Mucosa of rectum (tissue), 2 donors: ENCODE results near the gene TMPRSS9.

Experiments
- H3K27ac ChIP-seq, 2 donors: one replicate each; pipeline ENCODE4 v1.7.0; 2013; ENCODE audit warnings: inconsistent platforms in 2 of 2, low read depth in 2 of 2, low read length in 2 of 2
- H3K27me3 ChIP-seq, 2 donors: one replicate each; pipeline ENCODE4 v1.7.0; 2013; ENCODE audit warnings: low read length in 2 of 2; ENCODE audit not compliant: control insufficient read depth in 2 of 2, insufficient read depth in 2 of 2
- H3K36me3 ChIP-seq, 2 donors: one replicate each; pipeline ENCODE4 v1.7.0; 2013; ENCODE audit warnings: low read length in 2 of 2; ENCODE audit not compliant: control insufficient read depth in 2 of 2, insufficient read depth in 2 of 2
- H3K4me1 ChIP-seq, 2 donors: one replicate each; pipeline ENCODE4 v1.7.0; 2013; ENCODE audit warnings: low read length in 2 of 2, mild to moderate bottlenecking in 1 of 2; ENCODE audit not compliant: control insufficient read depth in 2 of 2, insufficient read depth in 2 of 2
- H3K4me3 ChIP-seq, 2 donors: one replicate each; pipeline ENCODE4 v1.7.0; 2013; ENCODE audit warnings: low read length in 2 of 2
- H3K9ac ChIP-seq, 2 donors: one replicate each; pipeline ENCODE4 v1.7.0; 2013; ENCODE audit warnings: low read length in 2 of 2, low read depth in 1 of 2, mild to moderate bottlenecking in 1 of 2
- H3K9me3 ChIP-seq, 2 donors: one replicate each; pipeline ENCODE4 v1.7.0; 2013; ENCODE audit warnings: low read length in 2 of 2; ENCODE audit not compliant: control insufficient read depth in 2 of 2
- donor health status: healthy.
- donor health status: Normal muscosa, but diverticular disease.

The TMPRSS9 gene

GRCh38 chr19:2420490-2420889 is 60.4 kb downstream of the TMPRSS9 start:
- Histone ChIP-seq H3K27me3 (no peaks in the 10 kb centered on the region), H3K4me1 (no peaks in the 10 kb centered on the region), H3K36me3 (peaks cover 0 to 4% of the 10 kb centered on the region in 2 donors), H3K27ac (no peak overlapping the region), H3K9me3 (no peaks in the 10 kb centered on the region), H3K9ac (no peak overlapping the region), H3K4me3 (no peak overlapping the region)

GRCh38 chr19:2421581-2422306 is 61.7 kb downstream of the TMPRSS9 start:
- H3K4me3 ChIP-seq: no peak overlapping the region
- H3K36me3 ChIP-seq: peaks cover 4 to 7% of the 10 kb centered on the region in 2 donors
- H3K9me3 ChIP-seq: no peaks in the 10 kb centered on the region
- H3K27ac ChIP-seq: no peak overlapping the region
- H3K27me3 ChIP-seq: no peaks in the 10 kb centered on the region
- H3K4me1 ChIP-seq: peaks cover 11% of the 10 kb centered on the region in 2 donors
- no peak overlapping the region for H3K9ac ChIP-seq

GRCh38 chr19:2423071-2423914 is 63.2 kb downstream of the TMPRSS9 start:
- no peaks in the 10 kb centered on the region for H3K9me3 ChIP-seq
- peaks cover 14 to 18% of the 10 kb centered on the region in 2 donors for H3K4me1 ChIP-seq
- no peak overlapping the region for H3K9ac ChIP-seq
- H3K4me3 ChIP-seq: no peak overlapping the region
- no peak overlapping the region for H3K27ac ChIP-seq
- peaks cover 4 to 5% of the 10 kb centered on the region in 2 donors for H3K36me3 ChIP-seq
- H3K27me3 ChIP-seq: no peaks in the 10 kb centered on the region

GRCh38 chr19:2423915-2424685 is 64.0 kb downstream of the TMPRSS9 start:
- Histone ChIP-seq H3K9ac (no peak overlapping the region), H3K4me3 (no peak overlapping the region), H3K36me3 (peaks cover 4 to 5% of the 10 kb centered on the region in 2 donors), H3K9me3 (no peaks in the 10 kb centered on the region), H3K27ac (no peak overlapping the region), H3K4me1 (peaks cover 16 to 22% of the 10 kb centered on the region in 2 donors), H3K27me3 (no peaks in the 10 kb centered on the region)

GRCh38 chr19:2424686-2425621 is 64.9 kb downstream of the TMPRSS9 start:
- H3K4me1 ChIP-seq: peaks cover 16 to 22% of the 10 kb centered on the region in 2 donors
- no peak overlapping the region for H3K4me3 ChIP-seq
- H3K36me3 ChIP-seq: peaks cover 4 to 5% of the 10 kb centered on the region in 2 donors
- H3K9ac ChIP-seq: no peak overlapping the region
- H3K27me3 ChIP-seq: no peaks in the 10 kb centered on the region
- no peak overlapping the region for H3K27ac ChIP-seq
- H3K9me3 ChIP-seq: no peaks in the 10 kb centered on the region

- Histone ChIP-seq H3K36me3 (peaks cover 5 to 7% of the 10 kb centered on the region in 2 donors), H3K9ac (peak overlapping the region; percentile 14 to 89), H3K27me3 (no peaks in the 10 kb centered on the region), H3K27ac (no peak overlapping the region), H3K4me3 (peak overlapping the region in 1 of 2 donors; percentile 86), H3K4me1 (peaks cover 16 to 22% of the 10 kb centered on the region in 2 donors), H3K9me3 (no peaks in the 10 kb centered on the region)
These were observed 65.8 kb downstream of the TMPRSS9 start for GRCh38 chr19:2425622-2426581.

- Histone ChIP-seq H3K4me1 (peaks cover 16 to 22% of the 10 kb centered on the region in 2 donors), H3K9me3 (no peaks in the 10 kb centered on the region), H3K36me3 (peaks cover 9 to 15% of the 10 kb centered on the region in 2 donors), H3K27ac (peak overlapping the region; percentile 95 to 97), H3K9ac (peak overlapping the region; percentile 89), H3K27me3 (no peaks in the 10 kb centered on the region), H3K4me3 (peak overlapping the region; percentile 86 to 92)
These were observed 66.8 kb downstream of the TMPRSS9 start for GRCh38 chr19:2426611-2427428.
